ENCODE measurements around the gene DCAF16. TPM values are rescaled to one million over a fixed set of nuclear protein-coding genes. Genes with fewer than 3 reads are reported as not detected.
"Not testable (repeated sequence)": the region's sequence is repeated elsewhere in the genome, so short reads cannot be mapped to it uniquely, and the experiment has no call there.

The DCAF16 gene
- total and polyA plus RNA-seq, 2 donors (not counting 1 experiment from before 2014, with no cell fraction given), result 18.2 to 68.1 TPM

DNA sequence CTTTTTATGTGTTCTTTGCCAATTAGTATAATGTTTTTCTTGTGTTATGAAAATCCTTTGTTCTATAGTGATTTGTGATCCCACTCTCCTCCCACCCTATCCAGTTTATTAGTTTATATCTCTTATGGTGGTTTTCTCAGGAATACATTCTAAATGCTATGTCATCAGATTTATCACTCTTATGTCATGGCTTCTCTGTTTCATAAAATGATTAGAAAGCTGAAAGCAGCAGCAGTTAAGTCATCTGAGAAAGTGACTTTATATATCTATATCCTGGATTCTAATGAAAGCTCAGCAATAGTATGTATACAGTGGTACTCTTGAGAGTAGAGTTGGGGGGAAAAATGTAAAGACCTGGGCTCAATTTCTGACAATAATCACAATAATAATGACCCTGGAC is 41.4 kb upstream of the DCAF16 start:
- CTCF ChIA-PET, result no interaction called here
- Mint-ChIP-seq H3K27ac (no peak overlapping the region), H3K4me3 (no peak overlapping the region), H3K4me1 (no peaks in the 10 kb centered on the region), H3K9me3 (ENCODE audit: insufficient read depth) (no peaks in the 10 kb centered on the region), H3K27me3 (no peaks in the 10 kb centered on the region)
- no peaks in the 10 kb centered on the region for H3K36me3 ChIP-seq (replicated peaks in 1 of 2; ENCODE audit: control extremely low read depth in 1 of 2, control insufficient read depth in 1 of 2, extremely low read depth in 1 of 2, insufficient read depth in 2 of 2, low read length in 1 of 2)
- no peak for TF ChIP-seq EZH2 (IDR thresholded peaks at IDR 0.05; ENCODE audit: borderline replicate concordance, insufficient read depth, low read depth, low read length, poor library complexity, severe bottlenecking)
- TF ChIP-seq, protein P1, sequence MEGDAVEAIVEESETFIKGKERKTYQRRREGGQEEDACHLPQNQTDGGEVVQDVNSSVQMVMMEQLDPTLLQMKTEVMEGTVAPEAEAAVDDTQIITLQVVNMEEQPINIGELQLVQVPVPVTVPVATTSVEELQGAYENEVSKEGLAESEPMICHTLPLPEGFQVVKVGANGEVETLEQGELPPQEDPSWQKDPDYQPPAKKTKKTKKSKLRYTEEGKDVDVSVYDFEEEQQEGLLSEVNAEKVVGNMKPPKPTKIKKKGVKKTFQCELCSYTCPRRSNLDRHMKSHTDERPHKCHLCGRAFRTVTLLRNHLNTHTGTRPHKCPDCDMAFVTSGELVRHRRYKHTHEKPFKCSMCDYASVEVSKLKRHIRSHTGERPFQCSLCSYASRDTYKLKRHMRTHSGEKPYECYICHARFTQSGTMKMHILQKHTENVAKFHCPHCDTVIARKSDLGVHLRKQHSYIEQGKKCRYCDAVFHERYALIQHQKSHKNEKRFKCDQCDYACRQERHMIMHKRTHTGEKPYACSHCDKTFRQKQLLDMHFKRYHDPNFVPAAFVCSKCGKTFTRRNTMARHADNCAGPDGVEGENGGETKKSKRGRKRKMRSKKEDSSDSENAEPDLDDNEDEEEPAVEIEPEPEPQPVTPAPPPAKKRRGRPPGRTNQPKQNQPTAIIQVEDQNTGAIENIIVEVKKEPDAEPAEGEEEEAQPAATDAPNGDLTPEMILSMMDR (IDR thresholded peaks at IDR 0.05), result no peak
- no peak overlapping the region for H3K9ac ChIP-seq (ENCODE audit: low read length)
- no peaks in the 10 kb centered on the region for H3K27me3 ChIP-seq (replicated peaks in 1 of 4; ENCODE audit: control extremely low read depth in 1 of 4, control insufficient read depth in 3 of 4, insufficient read depth in 4 of 4, low read length in 3 of 4)
- no peak overlapping the region for H2AFZ ChIP-seq (ENCODE audit: insufficient read depth, low read depth, low read length, poor library complexity, severe bottlenecking)
- no peak for DNase-seq
- H3K4me3 ChIP-seq (ENCODE audit: control extremely low read depth in 1 of 5, extremely low read depth in 1 of 5, insufficient read depth in 1 of 5, low read depth in 2 of 5, low read length in 4 of 5), result no peak overlapping the region
- intact Hi-C loops (cut with micrococcal nuclease), result no loop called here
- no peak overlapping the region for H3K4me2 ChIP-seq (replicated peaks; ENCODE audit: low read depth, low read length, poor library complexity, severe bottlenecking)
- no peaks in the 10 kb centered on the region for H3K9me3 ChIP-seq (ENCODE audit: control extremely low read depth in 1 of 3, control insufficient read depth in 2 of 3, insufficient read depth in 1 of 3, low read length in 2 of 3)
- no peaks in the 10 kb centered on the region for H3K4me1 ChIP-seq (ENCODE audit: control insufficient read depth in 2 of 2, insufficient read depth in 2 of 2, low read length in 2 of 2)
- no peaks in the 10 kb centered on the region for H4K20me1 ChIP-seq (ENCODE audit: control insufficient read depth, insufficient read depth, low read length, poor library complexity, severe bottlenecking)
- no peaks in the 10 kb centered on the region for H3K79me2 ChIP-seq (ENCODE audit: control insufficient read depth, insufficient read depth, low read length)
- no peak overlapping the region for H3K27ac ChIP-seq (ENCODE audit: low read length in 2 of 2)
- POLR2A ChIA-PET, result no interaction called here
- no peak for ATAC-seq (ENCODE audit: low read depth)

DNA sequence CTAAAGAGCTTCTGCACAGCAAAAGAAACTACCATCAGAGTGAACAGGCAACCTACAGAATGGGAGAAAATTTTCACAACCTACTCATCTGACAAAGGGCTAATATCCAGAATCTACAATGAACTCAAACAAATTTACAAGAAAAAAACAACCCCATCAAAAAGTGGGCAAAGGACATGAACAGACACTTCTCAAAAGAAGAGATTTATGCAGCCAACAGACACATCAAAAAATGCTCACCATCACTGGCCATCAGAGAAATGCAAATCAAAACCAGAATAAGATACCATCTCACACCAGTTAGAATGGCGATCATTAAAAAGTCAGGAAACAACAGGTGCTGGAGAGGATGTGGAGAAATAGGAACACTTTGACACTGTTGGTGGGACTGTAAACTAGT is 39.7 kb upstream of the DCAF16 start:
- H3K27ac ChIP-seq (ENCODE audit: low read length in 2 of 2); H3K27me3 ChIP-seq (replicated peaks in 1 of 4; ENCODE audit: control extremely low read depth in 1 of 4, control insufficient read depth in 3 of 4, insufficient read depth in 4 of 4, low read length in 3 of 4); H3K36me3 ChIP-seq (replicated peaks in 1 of 2; ENCODE audit: control extremely low read depth in 1 of 2, control insufficient read depth in 1 of 2, extremely low read depth in 1 of 2, insufficient read depth in 2 of 2, low read length in 1 of 2); H3K4me3 Mint-ChIP-seq; H2AFZ ChIP-seq (ENCODE audit: insufficient read depth, low read depth, low read length, poor library complexity, severe bottlenecking); H3K4me2 ChIP-seq (replicated peaks; ENCODE audit: low read depth, low read length, poor library complexity, severe bottlenecking); H3K9me3 ChIP-seq (ENCODE audit: control extremely low read depth in 1 of 3, control insufficient read depth in 2 of 3, insufficient read depth in 1 of 3, low read length in 2 of 3); POLR2A ChIA-PET; H3K4me1 ChIP-seq (ENCODE audit: control insufficient read depth in 2 of 2, insufficient read depth in 2 of 2, low read length in 2 of 2); H3K27ac Mint-ChIP-seq; H3K27me3 Mint-ChIP-seq; H3K9ac ChIP-seq (ENCODE audit: low read length); ATAC-seq (ENCODE audit: low read depth); H3K9me3 Mint-ChIP-seq (ENCODE audit: insufficient read depth); H3K4me1 Mint-ChIP-seq; H4K20me1 ChIP-seq (ENCODE audit: control insufficient read depth, insufficient read depth, low read length, poor library complexity, severe bottlenecking); CTCF ChIA-PET; H3K4me3 ChIP-seq (ENCODE audit: control extremely low read depth in 1 of 5, extremely low read depth in 1 of 5, insufficient read depth in 1 of 5, low read depth in 2 of 5, low read length in 4 of 5); H3K79me2 ChIP-seq (ENCODE audit: control insufficient read depth, insufficient read depth, low read length); intact Hi-C loops (cut with micrococcal nuclease); DNase-seq: not testable (repeated sequence)
- no CpG with 5 or more reads among the region's 1 CpG for WGBS (ENCODE audit: insufficient coverage)
